ENCODE results near the gene MACROD1.

MACROD1 gene

GRCh38 chr11:64005691-64006090 is 160.2 kb downstream of the MACROD1 start:
- TF ChIP-seq CTCF (IDR thresholded peaks at IDR 0.05; ENCODE audit: low read depth, low read length): no peak
- DNase-seq (ENCODE audit: extremely low read depth, low read depth): no peak

GRCh38 chr11:64004590-64004984 is 161.3 kb downstream of the MACROD1 start:
- no peak for DNase-seq (ENCODE audit: extremely low read depth, low read depth)
- no peak for TF ChIP-seq CTCF (IDR thresholded peaks at IDR 0.05; ENCODE audit: low read depth, low read length)

- no peak for DNase-seq (ENCODE audit: extremely low read depth, low read depth)
- no peak for TF ChIP-seq CTCF (IDR thresholded peaks at IDR 0.05; ENCODE audit: low read depth, low read length)
Observed at GRCh38 chr11:64003807-64004589, 161.9 kb downstream of the MACROD1 start.

GRCh38 chr11:64001484-64002420 is 164.2 kb downstream of the MACROD1 start:
- no peak for DNase-seq (ENCODE audit: extremely low read depth, low read depth)
- no peak for TF ChIP-seq CTCF (IDR thresholded peaks at IDR 0.05; ENCODE audit: low read depth, low read length)

GRCh38 chr11:64000740-64001483 is 165.0 kb downstream of the MACROD1 start:
- DNase-seq (ENCODE audit: extremely low read depth, low read depth): no peak
- no peak for TF ChIP-seq CTCF (IDR thresholded peaks at IDR 0.05; ENCODE audit: low read depth, low read length)

- TF ChIP-seq CTCF (IDR thresholded peaks at IDR 0.05; ENCODE audit: low read depth, low read length): peak; percentile 46
- peak; percentile 44 for DNase-seq (ENCODE audit: extremely low read depth, low read depth)
Observed at GRCh38 chr11:64000026-64000739, 165.7 kb downstream of the MACROD1 start.
